Measurements from ENCODE around the gene PECR.

Gene PECR

DNA sequence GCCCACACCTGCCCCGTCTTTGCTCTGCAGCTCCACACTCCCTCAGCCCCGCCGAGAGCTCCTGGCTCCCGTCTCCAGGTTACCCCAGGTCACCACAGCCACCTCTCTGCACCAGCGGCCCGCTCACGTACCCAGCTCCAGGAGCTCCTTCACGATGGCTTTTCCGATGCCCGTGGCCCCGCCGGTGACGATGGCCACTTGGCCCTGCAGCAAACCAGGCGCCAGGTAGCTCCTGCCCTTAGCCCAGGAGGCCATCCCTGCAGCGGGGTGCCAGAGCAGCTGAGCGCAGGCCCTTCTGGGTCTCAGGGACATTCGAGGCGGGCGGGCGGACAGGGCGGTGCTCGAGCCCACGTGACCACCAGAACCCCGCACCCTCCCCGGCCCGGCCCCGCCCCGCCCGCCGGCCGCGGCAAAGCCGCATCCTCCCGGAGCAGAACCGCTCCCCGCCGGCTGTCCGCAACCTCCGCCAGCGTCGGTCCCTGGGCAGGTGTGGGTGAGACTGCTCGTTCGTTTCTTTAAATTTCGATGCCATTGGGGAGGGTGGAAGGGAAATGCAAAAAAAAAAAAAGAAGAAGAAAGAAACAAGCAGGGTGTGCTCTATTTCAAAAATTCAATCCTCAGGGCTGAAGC, at the start of gene PECR, which contains the start of gene TMEM169:
Gene PECR (minus strand): TSS at position 323 of the 630 bp plus-strand sequence. CDS start 68 bp downstream, at position 255.
Gene TMEM169 (plus strand): TSS at position 433 of the 630 bp plus-strand sequence. CDS start 14,045 bp downstream, outside the sequence.
- peak within 1 kb of the TSS; percentile 82 for H3K4me3 ChIP-seq (ENCODE audit: low read length)
- no peak within 1 kb of the TSS for H3K27ac ChIP-seq (ENCODE audit: low read depth, low read length)
- H3K36me3 ChIP-seq (ENCODE audit: control insufficient read depth, insufficient read depth, low read length) = no peaks in the 10 kb centered on the region
- no peaks in the 10 kb centered on the region for H3K27me3 ChIP-seq (ENCODE audit: control insufficient read depth, insufficient read depth, low read length)
- H3K9ac ChIP-seq (ENCODE audit: low read length) = peak within 1 kb of the TSS; percentile 30
- H3K4me1 ChIP-seq (ENCODE audit: control insufficient read depth, insufficient read depth, low read length) = peaks cover 7% of the 10 kb centered on the region

DNA sequence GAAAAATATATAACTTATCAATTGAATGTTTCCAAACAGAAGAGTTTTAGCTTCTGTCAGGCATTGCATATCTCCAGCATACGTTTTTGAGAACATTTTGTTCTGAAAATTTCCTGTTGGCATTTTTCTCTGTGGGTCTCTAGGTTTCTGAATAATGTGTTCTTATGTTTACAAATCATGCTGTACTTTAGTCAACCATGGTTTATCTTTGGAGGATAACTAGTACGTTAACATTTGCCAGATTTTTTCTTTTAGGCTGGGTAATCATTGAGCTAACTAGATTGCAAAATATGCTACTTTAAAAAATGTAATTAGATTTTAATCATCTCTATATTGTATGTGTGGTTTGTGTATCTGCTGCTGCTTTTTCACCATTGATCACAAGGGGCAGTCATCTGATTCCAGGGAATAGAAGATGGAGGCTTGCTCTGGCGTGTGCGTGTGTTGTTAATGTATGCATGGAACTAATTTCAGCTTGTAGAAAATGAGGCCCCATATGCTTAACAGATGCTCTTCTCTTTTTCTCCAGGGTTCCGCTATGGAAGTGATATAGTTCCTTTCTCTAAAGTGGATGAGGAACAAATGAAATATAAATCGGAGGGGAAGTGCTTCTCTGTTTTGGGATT, 48.9 kb upstream of the PECR start:
- Histone ChIP-seq H3K9ac (ENCODE audit: low read length) (no peak overlapping the region), H3K4me1 (ENCODE audit: control insufficient read depth, insufficient read depth, low read length) (no peaks in the 10 kb centered on the region), H3K27me3 (ENCODE audit: control insufficient read depth, insufficient read depth, low read length) (no peaks in the 10 kb centered on the region), H3K36me3 (ENCODE audit: control insufficient read depth, insufficient read depth, low read length) (peaks cover 26% of the 10 kb centered on the region), H3K27ac (ENCODE audit: low read depth, low read length) (no peak overlapping the region), H3K4me3 (ENCODE audit: low read length) (no peak overlapping the region)

DNA sequence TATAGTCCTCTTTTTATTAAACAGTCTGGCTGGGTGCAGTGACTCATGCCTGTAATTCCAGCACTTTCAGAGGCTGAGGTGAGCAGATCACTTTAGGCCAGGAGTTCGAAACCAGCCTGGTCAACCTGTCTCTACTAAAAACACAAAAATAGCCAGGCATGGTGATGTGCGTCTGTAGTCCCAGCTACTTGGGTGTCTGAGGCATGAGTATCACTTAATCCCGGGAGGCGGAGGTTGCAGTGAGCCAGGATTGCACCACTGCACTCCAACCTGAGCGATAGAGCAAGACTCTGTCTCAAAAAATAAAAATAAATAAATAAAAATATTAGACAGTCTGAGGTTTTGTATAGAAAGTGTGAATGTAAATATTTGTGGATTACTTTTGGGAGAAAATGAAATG, 45.3 kb upstream of the PECR start:
- Histone ChIP-seq H3K27ac (ENCODE audit: low read depth, low read length) (no peak overlapping the region), H3K9ac (ENCODE audit: low read length) (no peak overlapping the region), H3K4me3 (ENCODE audit: low read length) (no peak overlapping the region), H3K27me3 (ENCODE audit: control insufficient read depth, insufficient read depth, low read length) (no peaks in the 10 kb centered on the region), H3K36me3 (ENCODE audit: control insufficient read depth, insufficient read depth, low read length) (peaks cover 17% of the 10 kb centered on the region), H3K4me1 (ENCODE audit: control insufficient read depth, insufficient read depth, low read length) (no peaks in the 10 kb centered on the region)

DNA sequence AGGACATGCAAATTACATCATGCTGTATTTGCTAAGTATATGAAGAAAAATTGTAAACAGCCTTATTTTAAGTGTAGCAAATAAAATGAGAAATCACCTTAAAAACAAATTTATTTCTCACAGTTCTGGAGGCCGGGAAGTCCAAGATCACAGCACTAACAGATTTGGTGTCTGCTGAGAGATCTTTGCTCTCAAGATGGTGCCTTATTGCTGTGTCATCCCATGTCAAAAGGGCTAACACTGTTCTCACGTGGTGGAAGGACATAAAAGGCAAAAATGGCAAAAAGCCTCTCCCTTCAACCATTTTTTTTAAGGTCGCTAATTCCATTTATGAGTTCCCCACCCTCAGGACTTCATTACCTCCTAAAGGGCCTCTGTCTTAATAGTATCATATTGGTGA, 39.6 kb upstream of the PECR start:
- Histone ChIP-seq H3K27ac (ENCODE audit: low read depth, low read length) (no peak overlapping the region), H3K27me3 (ENCODE audit: control insufficient read depth, insufficient read depth, low read length) (no peaks in the 10 kb centered on the region), H3K4me3 (ENCODE audit: low read length) (no peak overlapping the region), H3K9ac (ENCODE audit: low read length) (no peak overlapping the region), H3K36me3 (ENCODE audit: control insufficient read depth, insufficient read depth, low read length) (peaks cover 42% of the 10 kb centered on the region), H3K4me1 (ENCODE audit: control insufficient read depth, insufficient read depth, low read length) (no peaks in the 10 kb centered on the region)

DNA sequence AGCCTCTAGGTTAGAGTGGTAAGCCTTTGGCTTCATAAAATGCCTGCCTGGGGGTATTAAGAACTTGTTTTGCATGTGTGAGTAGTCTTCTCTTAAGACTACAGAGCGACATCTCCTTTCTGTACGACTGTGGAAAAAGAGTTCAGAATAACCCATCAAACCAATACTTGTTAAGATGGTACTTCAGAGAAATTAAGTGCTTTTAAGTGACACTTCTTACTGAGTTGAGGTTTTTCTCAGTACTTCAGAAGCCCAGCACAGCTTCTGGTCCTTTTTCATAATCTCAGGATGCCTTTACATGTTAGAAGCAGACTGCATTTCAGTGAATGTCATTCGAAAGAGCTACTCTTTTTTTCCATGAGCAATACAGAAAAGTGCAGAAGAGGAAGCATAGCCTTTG, 38.4 kb upstream of the PECR start:
- no peak overlapping the region for H3K4me3 ChIP-seq (ENCODE audit: low read length)
- H3K4me1 ChIP-seq (ENCODE audit: control insufficient read depth, insufficient read depth, low read length) = no peaks in the 10 kb centered on the region
- no peak overlapping the region for H3K9ac ChIP-seq (ENCODE audit: low read length)
- H3K27ac ChIP-seq (ENCODE audit: low read depth, low read length) = no peak overlapping the region
- H3K27me3 ChIP-seq (ENCODE audit: control insufficient read depth, insufficient read depth, low read length) = no peaks in the 10 kb centered on the region
- peaks cover 35% of the 10 kb centered on the region for H3K36me3 ChIP-seq (ENCODE audit: control insufficient read depth, insufficient read depth, low read length)

DNA sequence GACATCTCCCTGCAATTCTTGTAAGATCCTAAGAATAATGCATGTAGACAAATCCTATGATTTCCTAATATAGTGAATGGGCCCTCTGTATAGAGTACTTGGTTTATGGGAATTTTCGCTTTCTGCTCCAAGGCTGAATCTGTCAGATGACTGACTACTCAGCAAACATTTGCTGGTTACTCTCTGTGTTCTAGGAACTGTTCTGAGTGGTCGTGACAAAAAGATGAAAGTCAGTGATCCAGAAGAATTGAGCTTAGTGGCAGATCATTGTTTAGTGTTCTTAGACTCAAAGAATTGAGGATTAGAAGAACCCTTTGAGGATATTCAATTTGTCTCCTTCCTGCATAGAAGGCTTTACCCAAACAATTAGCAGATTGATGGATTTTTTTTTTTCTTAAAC, 37.5 kb upstream of the PECR start:
- H3K27ac ChIP-seq (ENCODE audit: low read depth, low read length) = no peak overlapping the region
- peaks cover 35% of the 10 kb centered on the region for H3K36me3 ChIP-seq (ENCODE audit: control insufficient read depth, insufficient read depth, low read length)
- peaks cover 4% of the 10 kb centered on the region for H3K4me1 ChIP-seq (ENCODE audit: control insufficient read depth, insufficient read depth, low read length)
- no peaks in the 10 kb centered on the region for H3K27me3 ChIP-seq (ENCODE audit: control insufficient read depth, insufficient read depth, low read length)
- no peak overlapping the region for H3K9ac ChIP-seq (ENCODE audit: low read length)
- H3K4me3 ChIP-seq (ENCODE audit: low read length) = no peak overlapping the region

DNA sequence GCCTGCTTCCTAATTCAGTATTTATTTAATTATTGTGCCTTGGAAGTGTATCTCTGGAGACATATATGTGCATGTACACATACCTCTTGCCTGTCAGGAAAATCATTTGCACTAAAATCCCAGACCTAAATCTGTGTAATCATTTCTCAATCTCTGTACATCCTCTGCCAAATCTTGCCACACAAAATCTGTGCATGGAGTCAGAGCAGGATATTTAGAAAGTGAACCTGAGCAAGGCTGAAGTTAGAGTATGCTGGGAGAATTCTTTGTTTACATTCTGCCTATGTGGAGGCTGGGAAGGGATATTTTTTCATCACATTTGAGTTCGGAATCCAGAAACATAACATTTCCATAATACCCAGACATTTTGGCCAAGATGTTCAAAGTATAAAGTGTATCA, 36.9 kb upstream of the PECR start:
- H3K36me3 ChIP-seq (ENCODE audit: control insufficient read depth, insufficient read depth, low read length) = peaks cover 39% of the 10 kb centered on the region
- H3K27ac ChIP-seq (ENCODE audit: low read depth, low read length) = no peak overlapping the region
- H3K4me1 ChIP-seq (ENCODE audit: control insufficient read depth, insufficient read depth, low read length) = peaks cover 4% of the 10 kb centered on the region
- H3K9ac ChIP-seq (ENCODE audit: low read length) = no peak overlapping the region
- H3K27me3 ChIP-seq (ENCODE audit: control insufficient read depth, insufficient read depth, low read length) = no peaks in the 10 kb centered on the region
- H3K4me3 ChIP-seq (ENCODE audit: low read length) = no peak overlapping the region

DNA sequence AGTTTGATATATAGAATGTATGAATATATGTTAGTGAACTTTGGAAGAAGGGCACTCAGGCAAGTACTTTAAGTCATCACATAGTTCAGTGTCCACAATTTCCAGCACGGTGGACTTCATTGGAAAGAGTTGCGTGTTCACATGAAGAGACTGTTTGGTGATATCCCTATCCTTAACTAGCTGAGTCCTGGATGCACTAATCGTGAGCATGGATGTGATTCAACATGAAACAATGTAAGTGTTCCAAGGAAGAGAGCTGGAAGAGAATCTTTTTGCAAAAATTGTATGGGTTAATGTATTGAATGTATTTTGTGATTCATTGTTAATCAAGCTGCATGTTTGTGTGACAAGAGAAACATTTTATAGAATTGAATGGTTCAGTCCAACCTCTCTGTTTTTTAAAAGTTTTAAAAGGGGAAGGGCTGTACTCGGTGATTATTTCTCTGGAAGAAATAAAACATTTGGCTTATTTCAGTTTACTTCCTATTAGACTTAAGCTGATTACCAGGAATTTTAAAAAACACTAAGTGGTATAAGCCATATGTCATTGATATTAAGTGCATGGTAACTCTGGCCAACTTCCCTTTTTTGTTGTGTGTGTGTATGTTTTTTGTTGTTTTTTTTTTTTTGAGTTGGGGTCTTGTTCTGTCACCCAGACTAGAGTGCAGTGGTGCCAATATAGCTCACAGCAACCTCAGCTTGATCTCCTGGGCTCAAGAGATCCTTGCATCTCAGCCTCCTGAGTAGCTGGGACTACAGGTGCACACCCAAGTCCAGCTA, 36.1 kb upstream of the PECR start:
- H3K27ac ChIP-seq (ENCODE audit: low read depth, low read length) = no peak overlapping the region
- peaks cover 37% of the 10 kb centered on the region for H3K36me3 ChIP-seq (ENCODE audit: control insufficient read depth, insufficient read depth, low read length)
- H3K4me3 ChIP-seq (ENCODE audit: low read length) = no peak overlapping the region
- no peak overlapping the region for H3K9ac ChIP-seq (ENCODE audit: low read length)
- no peaks in the 10 kb centered on the region for H3K27me3 ChIP-seq (ENCODE audit: control insufficient read depth, insufficient read depth, low read length)
- H3K4me1 ChIP-seq (ENCODE audit: control insufficient read depth, insufficient read depth, low read length) = peaks cover 4% of the 10 kb centered on the region

DNA sequence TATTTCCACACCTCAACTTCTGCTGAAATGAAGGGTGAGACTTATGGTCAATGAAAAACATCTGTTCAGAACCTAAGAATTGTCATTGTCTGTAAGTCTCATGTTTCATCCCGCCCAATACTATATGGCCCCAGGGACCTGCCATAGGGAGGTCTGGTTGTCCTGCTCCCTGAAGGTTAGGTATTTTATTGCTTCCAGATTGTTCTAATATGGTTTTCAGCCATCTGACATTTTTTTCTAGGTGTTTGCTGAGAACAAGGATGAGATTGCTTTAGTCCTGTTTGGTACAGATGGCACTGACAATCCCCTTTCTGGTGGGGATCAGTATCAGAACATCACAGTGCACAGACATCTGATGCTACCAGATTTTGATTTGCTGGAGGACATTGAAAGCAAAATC, 34.8 kb upstream of the PECR start:
- no peak overlapping the region for H3K4me3 ChIP-seq (ENCODE audit: low read length)
- peaks cover 33% of the 10 kb centered on the region for H3K36me3 ChIP-seq (ENCODE audit: control insufficient read depth, insufficient read depth, low read length)
- no peaks in the 10 kb centered on the region for H3K27me3 ChIP-seq (ENCODE audit: control insufficient read depth, insufficient read depth, low read length)
- no peak overlapping the region for H3K9ac ChIP-seq (ENCODE audit: low read length)
- no peak overlapping the region for H3K27ac ChIP-seq (ENCODE audit: low read depth, low read length)
- H3K4me1 ChIP-seq (ENCODE audit: control insufficient read depth, insufficient read depth, low read length) = peaks cover 4% of the 10 kb centered on the region

DNA sequence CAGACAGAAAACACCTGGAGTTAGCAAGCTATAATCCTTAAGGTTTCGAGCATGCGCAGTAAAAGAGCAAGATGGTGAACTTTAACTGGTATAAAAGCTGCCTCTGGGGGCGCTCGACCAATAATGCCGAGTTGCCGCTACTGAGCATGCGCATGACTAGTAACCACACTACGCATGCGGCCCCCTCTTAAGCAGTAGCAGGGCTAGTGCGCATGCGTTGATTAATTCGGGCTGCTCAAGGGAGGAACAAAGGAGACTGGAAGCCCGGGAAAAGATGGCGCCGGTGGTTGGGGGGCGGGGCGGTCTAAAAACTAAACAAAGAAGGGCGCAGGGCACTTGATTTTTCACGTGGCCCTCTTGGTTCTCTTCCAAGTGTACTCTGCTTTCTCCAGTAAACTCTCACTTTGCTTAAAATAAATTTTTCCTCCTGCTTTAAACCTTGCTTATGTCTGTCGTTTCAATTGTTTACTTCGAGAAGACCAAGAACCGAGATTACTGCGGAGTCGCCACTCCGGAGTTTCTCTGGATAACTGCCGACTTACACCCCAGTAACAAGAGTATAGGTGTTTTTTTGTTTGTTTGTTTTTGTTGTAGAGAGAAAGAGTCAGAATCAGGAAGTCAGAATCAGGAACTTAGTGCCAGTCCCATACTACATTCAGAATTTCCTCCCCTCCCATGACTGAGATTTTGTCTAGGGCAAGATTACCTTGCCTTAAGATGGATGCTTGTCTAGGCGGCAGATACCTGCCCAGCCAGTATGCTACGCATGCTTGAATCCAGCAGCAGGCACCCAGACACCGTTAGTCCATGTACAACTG, 33.3 kb upstream of the PECR start:
- peaks cover 9% of the 10 kb centered on the region for H3K4me1 ChIP-seq (ENCODE audit: control insufficient read depth, insufficient read depth, low read length)

DNA sequence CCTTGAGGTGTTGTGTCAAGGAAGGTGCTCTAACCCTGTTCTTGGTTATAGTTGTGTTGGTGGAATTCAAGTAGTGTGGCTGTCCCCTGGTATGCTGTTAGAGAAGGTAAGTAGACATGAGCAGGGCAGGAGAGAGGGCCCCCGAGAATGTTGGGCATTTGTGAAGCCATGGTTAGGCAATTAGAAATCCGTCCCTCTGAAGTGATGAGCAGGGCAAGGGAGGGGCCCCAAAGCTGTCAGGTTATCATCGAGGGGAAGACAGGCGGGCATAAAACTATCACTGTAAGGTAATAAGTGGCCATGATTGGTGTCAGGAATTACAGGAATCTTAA, 32.7 kb upstream of the PECR start:
- no peaks in the 10 kb centered on the region for H3K27me3 ChIP-seq (ENCODE audit: control insufficient read depth, insufficient read depth, low read length)
- no peak overlapping the region for H3K9ac ChIP-seq (ENCODE audit: low read length)
- no peak overlapping the region for H3K27ac ChIP-seq (ENCODE audit: low read depth, low read length)
- peaks cover 11% of the 10 kb centered on the region for H3K4me1 ChIP-seq (ENCODE audit: control insufficient read depth, insufficient read depth, low read length)
- peaks cover 23% of the 10 kb centered on the region for H3K36me3 ChIP-seq (ENCODE audit: control insufficient read depth, insufficient read depth, low read length)
- peak overlapping the region; percentile 14 for H3K4me3 ChIP-seq (ENCODE audit: low read length)

More for the DNA sequence above, 33.3 kb upstream of the PECR start:
- Histone ChIP-seq H3K27me3 (ENCODE audit: control insufficient read depth, insufficient read depth, low read length) (no peaks in the 10 kb centered on the region), H3K27ac (ENCODE audit: low read depth, low read length) (peak overlapping the region; percentile 84), H3K36me3 (ENCODE audit: control insufficient read depth, insufficient read depth, low read length) (peaks cover 29% of the 10 kb centered on the region), H3K9ac (ENCODE audit: low read length) (peak overlapping the region; percentile 57), H3K4me3 (ENCODE audit: low read length) (peak overlapping the region; percentile 76)

DNA sequence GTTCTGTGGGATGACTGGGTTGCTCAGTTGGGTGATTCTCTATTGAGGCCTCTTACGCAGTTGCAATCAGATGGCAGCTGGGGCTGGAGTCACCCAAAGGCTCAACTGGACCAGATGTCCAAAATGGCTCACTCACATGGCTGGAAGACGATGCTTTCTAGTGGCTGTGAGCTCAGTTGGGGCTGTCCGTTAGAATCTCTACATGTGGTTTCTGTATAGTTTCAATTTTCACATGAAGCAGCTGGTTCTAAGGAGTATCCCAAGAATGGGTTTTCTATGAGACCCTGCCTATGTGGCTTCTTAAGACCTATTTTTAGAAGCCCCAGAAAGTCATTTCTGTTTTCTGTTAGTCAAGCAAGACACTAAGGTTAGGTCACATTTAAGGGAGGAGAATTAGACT, 32.0 kb upstream of the PECR start:
- H3K4me3 ChIP-seq (ENCODE audit: low read length) = no peak overlapping the region
- H3K27me3 ChIP-seq (ENCODE audit: control insufficient read depth, insufficient read depth, low read length) = no peaks in the 10 kb centered on the region
- no peak overlapping the region for H3K27ac ChIP-seq (ENCODE audit: low read depth, low read length)
- peaks cover 11% of the 10 kb centered on the region for H3K4me1 ChIP-seq (ENCODE audit: control insufficient read depth, insufficient read depth, low read length)
- peaks cover 17% of the 10 kb centered on the region for H3K36me3 ChIP-seq (ENCODE audit: control insufficient read depth, insufficient read depth, low read length)
- H3K9ac ChIP-seq (ENCODE audit: low read length) = no peak overlapping the region

All from rectal smooth muscle tissue (tissue), 1 donor.